RCC 7860 (cell line): ENCODE data around the gene FAM118B.
A peak's percentile ranks its signal among the peaks of the same experiment; 100 is the strongest.
"Not testable (repeated sequence)": the region's sequence is repeated elsewhere in the genome, so short reads cannot be mapped to it uniquely, and the experiment has no call there.

ENCODE experiments used
- DNase-seq: peaks from one replicate; pipeline ENCODE4 v3.0.0-alpha.2; 2015; ENCODE audit warnings: low spot score
- FAIRE-seq: peaks from 2 replicates; lab custom pipeline; 2012; peaks lifted over from hg19 to GRCh38; lab: Jason Lieb, UNC

Gene FAM118B

GRCh38 chr11:126214841-126215240 lies 3.3 kb downstream of the FAM118B start:
- no peak for FAIRE-seq
- no peak for DNase-seq

GRCh38 chr11:126216526-126217305 lies 5.1 kb downstream of the FAM118B start:
- FAIRE-seq, result no peak
- DNase-seq, result no peak

- DNase-seq (no peak), FAIRE-seq (no peak)
These were observed 5.9 kb downstream of the FAM118B start for GRCh38 chr11:126217491-126217890.

GRCh38 chr11:126219547-126219946 lies 8.0 kb downstream of the FAM118B start:
- FAIRE-seq (no peak), DNase-seq (no peak)

DNA sequence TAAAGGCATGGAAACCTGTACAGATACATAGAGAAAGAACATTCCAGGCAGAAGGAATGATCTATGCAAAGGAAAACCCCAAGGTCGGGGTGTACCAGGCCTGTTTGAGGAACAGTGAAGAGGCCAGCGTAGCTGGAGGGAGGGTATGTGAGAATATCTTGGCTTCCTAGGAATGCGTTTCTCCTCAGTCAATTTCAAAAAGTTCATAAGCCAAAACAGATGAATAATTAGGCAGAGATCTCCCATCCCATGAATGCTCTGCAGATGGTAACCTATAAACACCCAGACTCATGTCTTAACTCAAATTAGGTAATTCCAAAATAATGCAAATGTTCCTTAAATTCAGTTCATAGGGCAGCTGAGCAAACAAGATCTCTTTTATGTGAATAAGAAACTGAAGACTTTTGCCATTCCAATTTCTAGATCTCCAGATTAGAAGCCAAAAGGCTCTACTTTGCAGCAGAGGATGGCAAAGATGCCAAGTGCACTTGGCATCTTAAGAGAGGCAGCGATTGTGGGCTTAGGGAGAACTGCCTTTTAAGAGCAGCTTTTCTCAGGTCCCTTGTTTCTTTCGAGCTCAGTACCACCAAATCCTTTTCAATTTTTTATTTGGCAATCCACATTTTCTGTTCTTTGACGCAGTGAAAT lies 13.2 kb downstream of the FAM118B start:
- DNase-seq (no peak), FAIRE-seq (no peak)

- DNase-seq, result no peak
- FAIRE-seq, result no peak
These were observed 13.7 kb downstream of the FAM118B start for GRCh38 chr11:126225295-126225665.

DNA sequence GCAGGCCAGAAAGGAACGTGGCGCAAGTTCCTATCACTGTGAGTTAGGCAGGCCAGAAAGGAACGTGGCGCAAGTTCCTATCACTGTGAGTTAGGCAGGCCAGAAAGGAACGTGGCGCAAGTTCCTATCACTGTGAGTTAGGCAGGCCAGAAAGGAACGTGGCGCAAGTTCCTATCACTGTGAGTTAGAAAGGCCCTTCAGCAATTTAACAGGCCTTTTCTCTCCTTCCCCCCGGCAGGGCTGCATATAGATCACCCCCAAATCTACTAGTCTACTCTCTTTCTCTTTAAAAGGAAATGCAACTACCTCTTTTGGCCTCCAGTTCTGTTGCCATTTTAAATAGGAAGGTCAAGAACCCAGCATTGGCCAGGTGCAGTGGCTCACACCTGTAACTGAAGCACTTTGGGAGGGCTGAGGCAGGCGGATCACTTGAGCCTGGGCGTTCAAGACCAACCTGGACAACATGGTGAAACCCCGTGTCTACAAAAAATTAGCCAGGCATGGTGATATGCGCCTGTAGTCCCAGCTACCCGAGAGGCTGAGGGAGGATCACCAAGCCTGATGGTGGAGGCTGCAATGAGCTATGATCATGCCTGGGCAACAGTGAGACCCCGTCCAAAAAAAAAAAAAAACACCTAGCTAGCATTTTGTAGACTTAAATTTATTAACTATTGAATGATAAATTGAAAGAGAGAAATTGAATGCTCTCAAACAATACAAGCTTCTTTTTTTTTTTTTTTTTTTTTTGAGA lies 14.9 kb downstream of the FAM118B start:
- no peak for FAIRE-seq
- no peak for DNase-seq

DNA sequence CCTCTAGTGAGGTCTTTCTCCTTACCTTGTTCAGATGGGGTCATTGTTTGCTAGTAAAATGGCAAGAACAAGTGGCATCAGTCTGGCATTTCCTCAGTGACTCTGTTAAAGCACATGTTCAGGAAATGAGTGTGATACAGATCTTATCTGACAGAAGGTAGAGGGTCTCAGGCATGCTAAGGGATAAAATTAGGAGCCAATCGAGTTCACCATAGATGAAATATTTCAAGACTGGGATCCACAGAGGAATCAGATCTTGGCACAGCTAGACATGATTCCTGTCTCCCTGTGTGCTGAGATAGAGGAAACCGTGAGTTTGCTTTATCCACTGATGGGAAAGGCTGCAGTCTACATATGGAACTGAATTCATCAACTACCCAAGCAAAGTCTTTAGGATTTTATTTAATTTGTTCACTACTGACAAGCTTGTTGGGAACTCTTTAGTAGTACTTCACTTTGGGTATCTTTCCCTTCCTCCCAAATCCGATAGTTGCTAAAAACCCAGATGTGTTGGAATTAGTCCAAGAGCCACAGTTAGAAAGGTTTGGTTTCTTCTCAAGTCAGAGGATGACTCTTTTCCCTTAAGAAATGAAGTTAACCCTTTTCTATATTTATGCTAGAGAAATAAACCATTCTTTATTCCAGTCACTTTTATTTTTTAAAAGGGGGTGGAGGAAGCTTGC lies 18.4 kb downstream of the FAM118B start:
- no peak for DNase-seq
- no peak for FAIRE-seq

- FAIRE-seq (no peak), DNase-seq (no peak)
These were observed 20.3 kb downstream of the FAM118B start for GRCh38 chr11:126231725-126232459.

GRCh38 chr11:126232683-126233082 lies 21.1 kb downstream of the FAM118B start:
- DNase-seq (no peak), FAIRE-seq (peak; percentile 52)

- DNase-seq, result no peak
- no peak for FAIRE-seq
These were observed 21.8 kb downstream of the FAM118B start for GRCh38 chr11:126233391-126233790.

DNA sequence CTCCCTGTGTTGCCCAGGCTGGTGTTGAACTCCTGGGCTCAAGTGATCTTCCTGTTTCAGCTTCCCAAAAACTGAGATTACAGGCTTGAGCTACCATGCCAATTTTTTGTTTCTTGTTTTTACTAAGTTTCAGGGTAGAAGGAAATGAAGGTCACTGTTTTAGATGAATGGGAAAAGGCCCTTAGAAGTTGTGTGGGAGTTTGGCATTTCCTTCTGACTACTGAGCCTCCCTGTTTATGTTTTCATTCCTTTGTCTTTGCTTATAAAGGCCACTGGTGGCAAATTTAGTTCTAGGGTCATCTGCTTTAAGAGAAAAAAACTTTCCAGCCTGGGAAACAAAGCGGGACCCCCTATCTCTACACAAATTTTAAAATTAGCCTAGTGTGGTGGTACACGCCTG lies 35.1 kb downstream of the FAM118B start:
- DNase-seq (no peak), FAIRE-seq (no peak)

GRCh38 chr11:126253265-126253664 lies 41.7 kb downstream of the FAM118B start:
- no peak for FAIRE-seq

DNA sequence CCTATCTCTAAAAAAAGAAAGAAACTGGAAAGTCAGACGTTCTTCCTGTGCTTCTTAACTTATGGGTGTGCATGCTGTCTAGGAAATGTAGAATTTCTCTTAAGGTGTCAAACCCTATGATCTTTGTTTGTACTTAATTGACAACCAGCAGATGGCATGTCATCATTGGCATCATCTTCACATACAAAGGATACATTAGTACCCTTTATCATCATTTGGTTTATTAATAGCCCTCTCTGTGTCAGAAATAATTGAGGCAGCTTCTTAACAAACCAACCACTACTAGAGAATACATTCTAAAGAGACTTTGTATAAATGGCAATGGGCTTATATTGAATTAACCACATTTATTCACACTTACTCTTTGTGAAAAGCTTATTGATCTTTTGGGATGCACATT lies 43.2 kb downstream of the FAM118B start:
- FAIRE-seq (no peak), DNase-seq (no peak)

More at GRCh38 chr11:126253265-126253664, 41.7 kb downstream of the FAM118B start:
- no peak for DNase-seq

DNA sequence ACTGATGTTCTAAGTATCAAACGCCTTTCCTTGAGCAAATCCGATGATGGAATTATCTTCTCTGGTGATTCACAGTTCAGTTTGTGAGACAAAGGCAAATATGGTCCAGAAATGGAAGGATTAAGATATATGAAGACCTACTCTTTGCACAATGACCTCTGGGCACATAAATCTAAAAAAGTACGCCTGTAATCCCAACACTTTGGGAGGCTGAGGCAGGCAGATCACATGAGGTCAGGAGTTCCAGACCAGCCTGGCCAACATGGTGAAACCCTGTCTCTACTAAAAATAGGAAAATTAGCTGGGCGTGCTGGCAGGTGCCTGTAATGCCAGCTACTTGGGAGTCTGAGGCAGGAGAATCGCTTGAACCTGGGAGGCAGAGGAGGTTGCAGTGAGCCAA lies 43.9 kb downstream of the FAM118B start:
- FAIRE-seq, DNase-seq: not testable (repeated sequence)

- no peak for DNase-seq
- FAIRE-seq, result no peak
These were observed 44.6 kb downstream of the FAM118B start for GRCh38 chr11:126256216-126256615.

DNA sequence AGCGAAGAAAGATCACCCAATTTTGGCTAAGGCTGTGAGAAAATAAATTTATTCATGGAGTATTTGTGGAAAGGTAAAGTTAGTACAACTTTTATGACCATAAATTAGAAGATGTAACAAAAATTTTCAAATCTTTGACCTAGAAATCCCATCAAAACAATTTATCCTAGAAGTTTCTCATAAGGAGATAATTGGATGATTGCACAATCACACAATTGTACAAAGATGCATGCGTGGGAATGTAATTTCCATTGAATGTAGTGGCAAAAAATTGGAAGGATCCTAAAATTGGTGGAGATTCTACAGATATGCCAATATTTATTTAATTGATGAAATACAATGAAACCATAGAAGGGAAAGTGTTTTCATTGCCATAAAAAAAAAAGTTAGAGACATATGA lies 45.6 kb downstream of the FAM118B start:
- FAIRE-seq (no peak), DNase-seq (no peak)

- no peak for DNase-seq
- FAIRE-seq, result no peak
These were observed 46.2 kb downstream of the FAM118B start for GRCh38 chr11:126257764-126258163.

DNA sequence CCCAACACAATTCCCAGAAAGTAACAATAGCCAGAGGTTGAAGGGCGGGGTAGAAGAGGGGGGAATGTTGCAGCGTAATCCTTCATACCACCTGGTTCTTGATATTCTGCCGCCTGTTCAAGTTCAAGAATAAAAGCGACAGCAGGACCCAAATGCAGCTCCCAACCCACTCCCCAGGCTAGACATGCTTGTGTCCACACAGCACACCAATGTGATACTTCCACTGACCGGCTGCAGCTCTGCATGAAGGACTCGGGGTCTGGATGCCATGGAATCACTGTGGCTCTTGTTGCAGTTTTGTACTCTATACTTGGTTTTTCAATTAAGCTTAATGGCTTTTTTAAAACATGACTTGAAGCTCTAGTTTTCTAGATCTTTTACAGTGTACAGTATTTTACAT lies 50.6 kb downstream of the FAM118B start:
- no peak for FAIRE-seq
- DNase-seq, result no peak

GRCh38 chr11:126263489-126263888 lies 51.9 kb downstream of the FAM118B start:
- no peak for FAIRE-seq
- DNase-seq, result no peak

DNA sequence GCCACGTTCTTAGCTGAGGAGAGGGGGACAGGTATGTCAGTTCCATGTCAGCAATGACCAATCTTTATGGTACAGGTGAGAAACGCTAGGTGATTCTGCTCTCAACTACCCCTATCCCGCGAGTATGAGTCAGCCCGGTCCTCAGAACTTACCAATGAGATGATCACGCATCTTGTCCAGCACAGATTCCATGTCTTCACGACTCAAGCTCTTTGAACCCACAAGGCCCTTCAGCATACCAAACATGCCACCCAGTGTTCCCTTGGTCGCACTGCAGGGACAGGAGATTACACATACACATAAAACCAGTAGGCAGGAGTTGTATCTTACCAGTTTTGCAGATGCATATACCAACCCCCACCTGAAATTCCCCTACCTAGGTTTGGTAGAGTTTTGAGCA lies 54.2 kb downstream of the FAM118B start:
- no peak for FAIRE-seq
- DNase-seq, result no peak
